Measurements from ENCODE around the gene USP15.
"Not testable (repeated sequence)": the region's sequence is repeated elsewhere in the genome, so short reads cannot be mapped to it uniquely, and the experiment has no call there.

The USP15 gene

GRCh38 chr12:62313727-62314380, 53.6 kb downstream of the USP15 start:
- Mint-ChIP-seq H3K4me1 (peaks cover 34% of the 10 kb centered on the region), H3K9me3 (peaks cover 10% of the 10 kb centered on the region in 2 donors), H3K27me3 (no peaks in the 10 kb centered on the region), H3K27ac (no peak overlapping the region), H3K4me3 (no peak overlapping the region)
- ATAC-seq = no peak
- no peak for DNase-seq

GRCh38 chr12:62317017-62317416, 56.8 kb downstream of the USP15 start:
- H3K4me1 Mint-ChIP-seq = peaks cover 19% of the 10 kb centered on the region
- H3K27me3 Mint-ChIP-seq = no peaks in the 10 kb centered on the region
- no peak for ATAC-seq
- no peak for DNase-seq
- no peak overlapping the region for H3K4me3 Mint-ChIP-seq
- H3K27ac Mint-ChIP-seq = no peak overlapping the region
- H3K9me3 Mint-ChIP-seq = peaks cover 15 to 18% of the 10 kb centered on the region in 2 donors

GRCh38 chr12:62319058-62319457, 58.9 kb downstream of the USP15 start:
- Mint-ChIP-seq H3K9me3 (peaks cover 15 to 23% of the 10 kb centered on the region in 2 donors), H3K4me1 (peaks cover 27% of the 10 kb centered on the region), H3K4me3 (no peak overlapping the region), H3K27ac (no peak overlapping the region), H3K27me3 (no peaks in the 10 kb centered on the region)
- ATAC-seq = no peak
- no peak for DNase-seq

GRCh38 chr12:62320054-62320453, 59.9 kb downstream of the USP15 start:
- DNase-seq (no peak), ATAC-seq (no peak)
- H3K4me3 Mint-ChIP-seq = no peak overlapping the region
- no peaks in the 10 kb centered on the region for H3K27me3 Mint-ChIP-seq
- peaks cover 27% of the 10 kb centered on the region for H3K4me1 Mint-ChIP-seq
- H3K9me3 Mint-ChIP-seq = peaks cover 15 to 23% of the 10 kb centered on the region in 2 donors
- peak overlapping the region in 1 of 2 donors; percentile 16 for H3K27ac Mint-ChIP-seq

- H3K27me3 Mint-ChIP-seq = no peaks in the 10 kb centered on the region
- no peak overlapping the region for H3K27ac Mint-ChIP-seq
- peaks cover 9 to 17% of the 10 kb centered on the region in 2 donors for H3K9me3 Mint-ChIP-seq
- peaks cover 24% of the 10 kb centered on the region for H3K4me1 Mint-ChIP-seq
- DNase-seq (no peak), ATAC-seq (no peak)
- H3K4me3 Mint-ChIP-seq = no peak overlapping the region
Measured at GRCh38 chr12:62323386-62323785, 63.2 kb downstream of the USP15 start.

GRCh38 chr12:62328296-62328921, 68.2 kb downstream of the USP15 start:
- no peak for DNase-seq

GRCh38 chr12:62331306-62331705, 71.1 kb downstream of the USP15 start:
- Mint-ChIP-seq H3K27ac (no peak overlapping the region), H3K9me3 (no peaks in the 10 kb centered on the region), H3K4me1 (peaks cover 12% of the 10 kb centered on the region), H3K4me3 (no peak overlapping the region), H3K27me3 (no peaks in the 10 kb centered on the region)
- DNase-seq (no peak), ATAC-seq (no peak)

More at GRCh38 chr12:62328296-62328921, 68.2 kb downstream of the USP15 start:
- H3K4me3 Mint-ChIP-seq = no peak overlapping the region
- no peaks in the 10 kb centered on the region for H3K9me3 Mint-ChIP-seq
- H3K4me1 Mint-ChIP-seq = peaks cover 7% of the 10 kb centered on the region
- H3K27me3 Mint-ChIP-seq = no peaks in the 10 kb centered on the region
- no peak overlapping the region for H3K27ac Mint-ChIP-seq
- no peak for ATAC-seq

- Mint-ChIP-seq H3K27ac (no peak overlapping the region), H3K9me3 (no peaks in the 10 kb centered on the region), H3K4me3 (no peak overlapping the region), H3K4me1 (peaks cover 12% of the 10 kb centered on the region), H3K27me3 (no peaks in the 10 kb centered on the region)
- DNase-seq = no peak
- ATAC-seq = no peak
Measured at GRCh38 chr12:62332598-62332997, 72.4 kb downstream of the USP15 start.

GRCh38 chr12:62335057-62335456, 74.9 kb downstream of the USP15 start:
- Mint-ChIP-seq H3K4me3 (no peak overlapping the region), H3K27me3 (no peaks in the 10 kb centered on the region), H3K4me1 (peaks cover 15% of the 10 kb centered on the region), H3K9me3 (peaks cover 7 to 10% of the 10 kb centered on the region in 2 donors), H3K27ac (no peak overlapping the region)
- ATAC-seq (no peak), DNase-seq (no peak)

GRCh38 chr12:62335796-62336195, 75.6 kb downstream of the USP15 start:
- Mint-ChIP-seq H3K27ac (no peak overlapping the region), H3K9me3 (peaks cover 14 to 18% of the 10 kb centered on the region in 2 donors), H3K27me3 (no peaks in the 10 kb centered on the region), H3K4me3 (no peak overlapping the region), H3K4me1 (peaks cover 20% of the 10 kb centered on the region)
- DNase-seq (no peak), ATAC-seq (no peak)

- H3K4me1 Mint-ChIP-seq = peaks cover 25% of the 10 kb centered on the region
- not testable (repeated sequence) for H3K27ac Mint-ChIP-seq, ATAC-seq, H3K27me3 Mint-ChIP-seq, DNase-seq, H3K4me3 Mint-ChIP-seq
- peaks cover 14 to 23% of the 10 kb centered on the region in 2 donors for H3K9me3 Mint-ChIP-seq
Measured at GRCh38 chr12:62337643-62338042, 77.4 kb downstream of the USP15 start.

GRCh38 chr12:62342614-62343303, 82.6 kb downstream of the USP15 start:
- H3K4me3 Mint-ChIP-seq, ATAC-seq, DNase-seq, H3K27ac Mint-ChIP-seq, H3K27me3 Mint-ChIP-seq: not testable (repeated sequence)
- Mint-ChIP-seq H3K9me3 (peaks cover 21 to 47% of the 10 kb centered on the region in 2 donors), H3K4me1 (peaks cover 49% of the 10 kb centered on the region)

- Mint-ChIP-seq H3K4me1 (peaks cover 42% of the 10 kb centered on the region), H3K27ac (peak overlapping the region in 1 of 2 donors; percentile 85), H3K9me3 (peaks cover 15 to 40% of the 10 kb centered on the region in 2 donors)
- not testable (repeated sequence) for H3K27me3 Mint-ChIP-seq, DNase-seq, ATAC-seq, H3K4me3 Mint-ChIP-seq
Measured at GRCh38 chr12:62343304-62344120, 83.3 kb downstream of the USP15 start.

- Mint-ChIP-seq H3K27ac (peak overlapping the region in 1 of 2 donors; percentile 44), H3K9me3 (peaks cover 15 to 38% of the 10 kb centered on the region in 2 donors), H3K4me1 (peaks cover 41% of the 10 kb centered on the region)
- DNase-seq, ATAC-seq, H3K27me3 Mint-ChIP-seq, H3K4me3 Mint-ChIP-seq: not testable (repeated sequence)
Measured at GRCh38 chr12:62344731-62345556, 84.7 kb downstream of the USP15 start.
